Measurements from ENCODE around the gene GUSB.
"Not testable (repeated sequence)": the region's sequence is repeated elsewhere in the genome, so short reads cannot be mapped to it uniquely, and the experiment has no call there.

- not testable (repeated sequence) for TF ChIP-seq CTCF (IDR thresholded peaks at IDR 0.05); USF1 (CRISPR knock-in tag; IDR thresholded peaks at IDR 0.05); ARID4B (CRISPR knock-in tag; IDR thresholded peaks at IDR 0.05; ENCODE audit: borderline replicate concordance); ZNF121 (CRISPR knock-in tag; IDR thresholded peaks at IDR 0.05); ZBTB43 (CRISPR knock-in tag; IDR thresholded peaks at IDR 0.05); IRF2 (CRISPR knock-in tag; IDR thresholded peaks at IDR 0.05; ENCODE audit: borderline replicate concordance, low read depth); HMGXB4 (CRISPR knock-in tag; IDR thresholded peaks at IDR 0.05); SP1 (CRISPR knock-in tag; conservative IDR thresholded peaks at IDR 0.05)
These were observed 46.3 kb upstream of the GUSB start for GRCh38 chr7:66028342-66028741.
